Activated T-helper 17 cell treated with anti-CD3 and anti-CD28 coated beads, Interleukin-2, amount 50 U/mL, for 72 hours (primary cell): ENCODE data around the gene BNIPL. TPM values are rescaled to one million over a fixed set of nuclear protein-coding genes. Genes with fewer than 3 reads are reported as not detected.

Experiments
- ATAC-seq: fragments of 150-1000 bp; cut with Tn5 transposase; replicated peaks from 2 replicates; pipeline ENCODE4 v1.10.0; 2021; ENCODE audit warnings: mild to moderate bottlenecking, moderate library complexity
- H3K27ac Mint-ChIP-seq: one replicate; pipeline ENCODE4 v1.8.0; 2022; ENCODE audit warnings: mixed read lengths
- H3K27me3 Mint-ChIP-seq: one replicate; pipeline ENCODE4 v1.8.0; 2022; ENCODE audit warnings: mixed read lengths
- H3K36me3 Mint-ChIP-seq: one replicate; pipeline ENCODE4 v1.8.0; 2022; ENCODE audit warnings: low read depth, mild to moderate bottlenecking, mixed read lengths
- H3K4me1 Mint-ChIP-seq: one replicate; pipeline ENCODE4 v1.8.0; 2022; ENCODE audit warnings: mixed read lengths
- H3K4me3 Mint-ChIP-seq: one replicate; pipeline ENCODE4 v1.8.0; 2022; ENCODE audit warnings: mild to moderate bottlenecking, mixed read lengths
- H3K9me3 Mint-ChIP-seq: one replicate; pipeline ENCODE4 v1.8.0; 2022; ENCODE audit warnings: mixed read lengths
- total RNA-seq, 2 donors: library from RNA; stranded (reverse); gene quantifications; one replicate each; pipeline ENCODE4 v1.2.3, GENCODE V29; 2022

The BNIPL gene, protein sequence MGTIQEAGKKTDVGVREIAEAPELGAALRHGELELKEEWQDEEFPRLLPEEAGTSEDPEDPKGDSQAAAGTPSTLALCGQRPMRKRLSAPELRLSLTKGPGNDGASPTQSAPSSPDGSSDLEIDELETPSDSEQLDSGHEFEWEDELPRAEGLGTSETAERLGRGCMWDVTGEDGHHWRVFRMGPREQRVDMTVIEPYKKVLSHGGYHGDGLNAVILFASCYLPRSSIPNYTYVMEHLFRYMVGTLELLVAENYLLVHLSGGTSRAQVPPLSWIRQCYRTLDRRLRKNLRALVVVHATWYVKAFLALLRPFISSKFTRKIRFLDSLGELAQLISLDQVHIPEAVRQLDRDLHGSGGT
- total RNA-seq: 1 to 10 TPM; 1.4 to 4.5 TPM

- Mint-ChIP-seq H3K4me1 (peaks cover 4% of the 10 kb centered on the region), H3K27me3 (no peaks in the 10 kb centered on the region), H3K9me3 (no peaks in the 10 kb centered on the region), H3K36me3 (peaks cover 27% of the 10 kb centered on the region), H3K27ac (peak within 1 kb of the TSS; percentile 7), H3K4me3 (no peak within 1 kb of the TSS)
- ATAC-seq: no peak
Measured at GRCh38 chr1:151036356-151036755, at the start of gene BNIPL. Gene BNIPL, plus strand, starts transcription at chr1:151036586. Its CDS starts 140 bp downstream, at chr1:151036726.

DNA sequence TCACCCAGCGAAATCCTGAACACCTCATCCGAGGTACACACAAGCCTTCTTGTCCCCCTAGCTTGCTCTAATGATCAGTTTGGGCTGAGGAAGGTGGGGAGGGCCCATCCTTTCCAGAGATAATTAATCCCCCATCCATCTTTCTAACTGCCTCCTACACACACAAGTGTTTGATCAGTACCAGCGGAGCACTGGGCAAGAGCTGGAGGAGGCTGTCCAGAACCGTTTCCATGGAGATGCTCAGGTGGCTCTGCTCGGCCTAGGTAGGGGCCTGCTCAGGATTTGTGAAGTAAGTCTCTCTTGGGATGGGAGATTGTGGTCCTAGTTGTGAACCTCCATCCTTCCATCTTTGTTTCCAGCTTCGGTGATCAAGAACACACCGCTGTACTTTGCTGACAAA is 48.5 kb upstream of the BNIPL start:
- H3K27ac Mint-ChIP-seq: no peak overlapping the region
- no peaks in the 10 kb centered on the region for H3K27me3 Mint-ChIP-seq
- no peaks in the 10 kb centered on the region for H3K36me3 Mint-ChIP-seq
- no peak for ATAC-seq
- H3K4me1 Mint-ChIP-seq: no peaks in the 10 kb centered on the region
- H3K9me3 Mint-ChIP-seq: no peaks in the 10 kb centered on the region
- H3K4me3 Mint-ChIP-seq: no peak overlapping the region

DNA sequence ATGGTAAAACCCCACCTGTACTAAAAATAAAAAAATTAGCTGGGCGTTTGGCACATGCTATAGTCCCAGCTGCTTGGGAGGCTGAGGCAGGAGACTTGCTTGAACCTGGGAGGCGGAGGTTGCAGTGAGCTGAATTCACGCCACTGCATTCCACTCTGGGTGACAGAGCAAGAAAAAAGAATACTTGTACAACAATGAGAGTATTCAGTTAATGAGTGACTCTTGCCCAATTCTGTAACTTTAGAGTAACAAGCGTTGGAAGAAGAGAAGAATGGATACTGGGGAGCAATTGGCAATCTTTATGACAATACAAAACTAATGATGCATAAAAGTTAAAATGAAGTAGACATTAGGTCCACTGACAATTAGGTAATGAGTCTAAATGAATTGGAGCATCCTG is 43.8 kb upstream of the BNIPL start:
- no peak for ATAC-seq
- Mint-ChIP-seq H3K27me3 (no peaks in the 10 kb centered on the region), H3K27ac (no peak overlapping the region), H3K36me3 (peaks cover 11% of the 10 kb centered on the region), H3K4me1 (no peaks in the 10 kb centered on the region), H3K4me3 (no peak overlapping the region), H3K9me3 (no peaks in the 10 kb centered on the region)

DNA sequence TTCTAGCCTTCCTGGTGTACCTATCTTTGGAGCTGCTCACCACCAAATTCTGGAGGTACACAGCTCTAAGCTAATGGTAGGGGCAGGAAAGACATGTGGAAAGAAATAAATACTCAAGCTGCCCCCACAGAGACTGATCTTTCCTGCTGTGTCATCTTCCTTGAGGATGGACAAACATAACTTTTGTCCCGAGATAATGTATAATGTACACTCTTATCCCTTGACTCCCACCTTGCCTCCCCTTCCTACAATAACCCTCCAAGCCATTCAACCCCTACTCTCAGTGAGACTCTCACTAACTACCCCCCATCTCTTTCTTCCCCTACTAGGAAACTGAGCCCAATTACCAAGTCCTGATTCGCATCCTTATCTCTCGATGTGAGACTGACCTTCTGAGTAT is 42.1 kb upstream of the BNIPL start:
- no peak overlapping the region for H3K4me3 Mint-ChIP-seq
- no peak overlapping the region for H3K27ac Mint-ChIP-seq
- H3K4me1 Mint-ChIP-seq: no peaks in the 10 kb centered on the region
- no peaks in the 10 kb centered on the region for H3K27me3 Mint-ChIP-seq
- H3K36me3 Mint-ChIP-seq: peaks cover 11% of the 10 kb centered on the region
- no peak for ATAC-seq
- H3K9me3 Mint-ChIP-seq: no peaks in the 10 kb centered on the region

- Mint-ChIP-seq H3K4me3 (no peak overlapping the region), H3K27me3 (no peaks in the 10 kb centered on the region), H3K27ac (peak overlapping the region; percentile 32), H3K9me3 (no peaks in the 10 kb centered on the region), H3K4me1 (no peaks in the 10 kb centered on the region), H3K36me3 (peaks cover 14% of the 10 kb centered on the region)
- ATAC-seq: no peak
Measured at GRCh38 chr1:150995460-150995859, 40.9 kb upstream of the BNIPL start.

DNA sequence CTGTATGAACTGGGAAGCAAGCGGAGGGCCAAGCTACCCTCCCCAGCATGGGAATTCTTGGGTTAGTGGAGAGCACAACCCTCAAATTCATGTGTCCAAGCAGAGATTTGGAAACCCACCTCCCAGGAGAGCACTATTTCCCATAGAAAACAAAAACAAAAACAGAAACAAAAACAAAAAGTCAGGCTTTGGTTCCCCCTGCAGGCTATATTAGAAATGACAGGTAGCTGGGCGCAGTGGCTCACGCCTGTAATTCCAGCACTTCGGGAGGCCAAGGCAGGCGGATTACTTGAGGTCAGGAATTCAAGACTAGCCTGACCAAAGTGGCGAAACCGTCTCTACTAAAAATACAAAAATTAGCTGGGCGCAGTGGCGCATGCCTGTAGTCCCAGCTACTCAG is 40.5 kb upstream of the BNIPL start:
- H3K27me3 Mint-ChIP-seq: no peaks in the 10 kb centered on the region
- peak; percentile 38 for ATAC-seq
- no peaks in the 10 kb centered on the region for H3K9me3 Mint-ChIP-seq
- peak overlapping the region; percentile 32 for H3K27ac Mint-ChIP-seq
- peaks cover 19% of the 10 kb centered on the region for H3K36me3 Mint-ChIP-seq
- no peak overlapping the region for H3K4me3 Mint-ChIP-seq
- H3K4me1 Mint-ChIP-seq: no peaks in the 10 kb centered on the region

DNA sequence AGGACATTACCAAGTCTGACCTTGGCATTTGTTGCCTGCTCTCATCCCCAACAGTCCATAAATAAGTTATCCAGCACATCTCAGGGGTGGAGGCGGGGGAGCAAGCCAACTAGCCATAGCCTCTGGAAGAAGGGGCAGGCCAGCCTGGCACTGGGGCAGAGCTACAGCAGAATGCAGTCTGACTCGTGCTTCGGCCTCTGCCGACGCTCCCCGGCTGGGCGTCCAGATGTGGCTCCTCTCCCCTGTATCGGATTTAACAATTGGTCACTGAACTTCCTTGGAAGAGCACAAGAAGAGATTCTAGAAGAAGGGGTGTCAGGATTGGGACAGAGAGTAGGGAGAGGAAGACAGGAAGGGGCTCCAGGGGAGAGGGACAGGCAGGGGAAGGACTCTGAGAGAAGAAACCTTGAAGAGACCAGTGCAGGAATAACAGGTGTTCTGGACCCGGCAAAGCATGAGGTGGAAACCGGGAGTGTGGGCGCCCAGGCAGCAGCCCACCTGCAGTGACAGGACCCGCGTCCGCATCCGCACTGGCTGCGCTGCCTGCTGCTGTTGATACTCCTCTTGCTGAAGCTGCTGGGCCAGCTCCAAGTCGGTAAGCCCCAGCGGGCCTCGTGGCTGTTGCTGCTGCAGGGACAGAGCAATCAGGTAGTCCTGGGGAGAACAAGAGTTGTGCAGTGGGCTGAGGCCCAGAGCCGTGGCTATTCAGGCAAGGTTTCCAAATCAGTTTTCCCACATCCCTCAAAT is 39.1 kb upstream of the BNIPL start:
- H3K4me3 Mint-ChIP-seq: no peak overlapping the region
- no peaks in the 10 kb centered on the region for H3K27me3 Mint-ChIP-seq
- no peaks in the 10 kb centered on the region for H3K9me3 Mint-ChIP-seq
- H3K36me3 Mint-ChIP-seq: peaks cover 30% of the 10 kb centered on the region
- H3K27ac Mint-ChIP-seq: no peak overlapping the region
- no peak for ATAC-seq
- H3K4me1 Mint-ChIP-seq: peaks cover 6% of the 10 kb centered on the region

- ATAC-seq: no peak
- Mint-ChIP-seq H3K27ac (no peak overlapping the region), H3K4me3 (no peak overlapping the region), H3K9me3 (no peaks in the 10 kb centered on the region), H3K4me1 (peaks cover 12% of the 10 kb centered on the region), H3K27me3 (no peaks in the 10 kb centered on the region), H3K36me3 (peaks cover 30% of the 10 kb centered on the region)
Measured at GRCh38 chr1:150997949-150998348, 38.4 kb upstream of the BNIPL start.

DNA sequence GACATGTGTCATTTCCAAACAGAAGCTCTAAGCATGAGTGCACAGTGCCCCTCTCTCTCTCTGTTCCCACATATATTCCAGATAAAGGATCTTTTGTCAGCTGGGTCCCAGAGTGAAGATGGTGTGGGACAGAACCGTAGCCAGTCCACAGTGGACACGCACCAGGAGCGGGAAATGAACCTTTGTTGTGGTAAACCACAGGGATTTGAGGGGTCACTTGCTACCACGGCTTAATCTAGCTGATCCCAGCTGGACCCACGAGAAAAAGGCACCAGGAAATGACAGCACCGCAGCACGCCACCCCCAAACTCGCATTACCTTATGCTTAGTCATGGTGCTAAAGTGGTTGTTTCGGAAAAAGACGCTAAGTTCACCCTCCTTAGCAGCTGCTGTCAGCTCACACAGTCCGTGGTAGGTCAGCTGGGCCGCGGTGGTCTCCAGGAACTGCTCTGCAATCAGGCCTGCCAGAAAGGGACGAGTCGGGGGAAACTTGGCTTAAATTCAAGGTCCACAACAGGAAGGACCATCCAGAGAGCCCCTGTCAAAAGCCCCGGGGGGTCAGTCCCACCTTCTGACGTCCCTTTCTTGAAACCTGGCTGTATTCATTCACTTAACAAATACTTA is 37.2 kb upstream of the BNIPL start:
- H3K9me3 Mint-ChIP-seq: no peaks in the 10 kb centered on the region
- peaks cover 30% of the 10 kb centered on the region for H3K36me3 Mint-ChIP-seq
- peak; percentile 78 for ATAC-seq
- H3K4me3 Mint-ChIP-seq: no peak overlapping the region
- H3K27ac Mint-ChIP-seq: no peak overlapping the region
- H3K27me3 Mint-ChIP-seq: no peaks in the 10 kb centered on the region
- peaks cover 14% of the 10 kb centered on the region for H3K4me1 Mint-ChIP-seq

- Mint-ChIP-seq H3K27ac (no peak overlapping the region), H3K9me3 (no peaks in the 10 kb centered on the region), H3K36me3 (peaks cover 30% of the 10 kb centered on the region), H3K27me3 (no peaks in the 10 kb centered on the region), H3K4me1 (peaks cover 14% of the 10 kb centered on the region), H3K4me3 (no peak overlapping the region)
- no peak for ATAC-seq
Measured at GRCh38 chr1:150999926-151000325, 36.5 kb upstream of the BNIPL start.

DNA sequence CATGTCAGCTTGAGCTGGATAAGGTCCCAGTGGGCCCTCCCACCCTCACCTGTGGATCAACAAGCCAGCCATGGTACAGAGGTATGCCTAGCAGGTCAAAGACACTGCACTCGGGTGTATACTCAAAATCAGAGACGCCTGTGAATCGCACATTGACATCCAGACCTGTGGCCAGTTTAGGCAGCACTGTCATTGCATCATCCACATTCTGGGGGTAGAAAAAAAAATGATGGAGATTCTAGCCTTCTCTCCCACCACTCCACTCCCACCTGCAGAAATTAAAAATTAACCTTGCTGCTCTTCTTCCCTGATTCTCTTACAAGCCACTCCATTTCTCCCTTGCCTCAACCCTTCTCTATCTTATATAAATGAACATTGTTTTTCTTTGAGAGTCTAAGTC is 36.0 kb upstream of the BNIPL start:
- no peak overlapping the region for H3K4me3 Mint-ChIP-seq
- H3K4me1 Mint-ChIP-seq: peaks cover 14% of the 10 kb centered on the region
- ATAC-seq: no peak
- no peaks in the 10 kb centered on the region for H3K27me3 Mint-ChIP-seq
- peak overlapping the region; percentile 7 for H3K27ac Mint-ChIP-seq
- peaks cover 30% of the 10 kb centered on the region for H3K36me3 Mint-ChIP-seq
- H3K9me3 Mint-ChIP-seq: no peaks in the 10 kb centered on the region

GRCh38 chr1:151001602-151002001 is 34.8 kb upstream of the BNIPL start:
- H3K4me3 Mint-ChIP-seq: peak overlapping the region; percentile 93
- ATAC-seq: no peak

DNA sequence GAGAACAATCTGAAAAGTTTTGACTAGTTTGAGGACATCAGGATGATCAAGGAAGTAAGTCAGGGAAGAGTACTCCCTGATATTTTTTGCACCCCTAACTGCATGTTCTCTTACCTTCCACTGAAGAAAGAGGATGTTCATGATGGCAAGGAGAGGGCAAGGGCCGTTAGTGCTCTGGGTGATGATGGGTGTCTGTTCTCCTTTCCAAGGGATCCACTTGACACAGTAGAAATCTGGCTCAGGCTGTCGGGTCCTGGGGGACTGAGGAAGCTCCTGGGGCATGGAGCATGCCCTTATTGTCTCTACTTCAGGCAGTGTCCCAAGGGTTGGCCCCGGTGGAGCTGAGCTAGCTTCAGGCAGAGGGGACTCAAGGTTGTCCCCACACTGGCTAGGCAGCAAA is 34.3 kb upstream of the BNIPL start:
- peaks cover 24% of the 10 kb centered on the region for H3K36me3 Mint-ChIP-seq
- H3K27me3 Mint-ChIP-seq: no peaks in the 10 kb centered on the region
- peak overlapping the region; percentile 93 for H3K4me3 Mint-ChIP-seq
- no peaks in the 10 kb centered on the region for H3K9me3 Mint-ChIP-seq
- ATAC-seq: no peak
- H3K4me1 Mint-ChIP-seq: peaks cover 14% of the 10 kb centered on the region
- H3K27ac Mint-ChIP-seq: peak overlapping the region; percentile 95

More at GRCh38 chr1:151001602-151002001, 34.8 kb upstream of the BNIPL start:
- H3K36me3 Mint-ChIP-seq: peaks cover 29% of the 10 kb centered on the region
- H3K27me3 Mint-ChIP-seq: no peaks in the 10 kb centered on the region
- H3K27ac Mint-ChIP-seq: peak overlapping the region; percentile 95
- no peaks in the 10 kb centered on the region for H3K9me3 Mint-ChIP-seq
- H3K4me1 Mint-ChIP-seq: peaks cover 14% of the 10 kb centered on the region

DNA sequence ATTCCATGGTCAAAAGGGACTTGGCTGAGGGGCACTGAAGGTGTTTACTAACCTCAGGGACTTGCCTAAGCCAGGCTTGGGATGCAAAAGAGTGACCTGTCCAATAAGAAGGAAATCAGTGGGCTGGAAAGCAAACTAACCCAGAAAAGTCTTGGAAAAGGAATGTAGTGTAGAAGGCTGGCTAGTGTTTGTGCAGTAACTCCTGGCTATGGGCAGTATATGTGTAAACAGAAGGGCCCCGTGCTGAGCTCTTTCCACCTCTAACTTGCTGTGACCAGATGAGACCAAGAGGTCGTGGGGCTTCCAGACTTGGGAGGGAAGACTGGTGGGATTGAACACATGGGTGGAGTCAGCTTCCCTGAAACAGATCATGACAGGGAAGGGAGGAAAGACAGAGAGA is 33.8 kb upstream of the BNIPL start:
- H3K27me3 Mint-ChIP-seq: no peaks in the 10 kb centered on the region
- no peak for ATAC-seq
- peak overlapping the region; percentile 93 for H3K4me3 Mint-ChIP-seq
- H3K27ac Mint-ChIP-seq: peak overlapping the region; percentile 95
- peaks cover 19% of the 10 kb centered on the region for H3K36me3 Mint-ChIP-seq
- H3K9me3 Mint-ChIP-seq: no peaks in the 10 kb centered on the region
- peaks cover 18% of the 10 kb centered on the region for H3K4me1 Mint-ChIP-seq

- Mint-ChIP-seq H3K36me3 (peaks cover 20% of the 10 kb centered on the region), H3K4me3 (peak overlapping the region; percentile 93), H3K4me1 (peaks cover 22% of the 10 kb centered on the region), H3K27ac (peak overlapping the region; percentile 95), H3K9me3 (no peaks in the 10 kb centered on the region), H3K27me3 (no peaks in the 10 kb centered on the region)
- no peak for ATAC-seq
Measured at GRCh38 chr1:151003180-151003579, 33.2 kb upstream of the BNIPL start.
